Measurements from ENCODE around the gene SCN1B. TPM values are rescaled to one million over a fixed set of nuclear protein-coding genes. Genes with fewer than 3 reads are reported as not detected.
A peak's percentile ranks its signal among the peaks of the same experiment; 100 is the strongest.

SCN1B gene
- total and polyA plus RNA-seq, 8 donors, result 1.3 to 36.6 (median 3.7) TPM; not detected in 1

- Histone ChIP-seq H3K36me3 (peaks cover 0 to 3% (median 0%) of the 10 kb centered on the region in 4 donors), H3K27ac (peak overlapping the region; percentile 94 to 99 (median 99)), H3K27me3 (no peaks in the 10 kb centered on the region), H3K9me3 (no peaks in the 10 kb centered on the region), H3K4me1 (peaks cover 54 to 93% (median 83%) of the 10 kb centered on the region in 4 donors), H3K4me3 (peak overlapping the region; percentile 82 to 92 (median 86))
- 41 to 55% (median 52%) methylated on average over 13 of the region's 13 CpGs for WGBS, 5 donors
- no peak for DNase-seq
- intact Hi-C loops (cut with DNase I; ENCODE audit: low total_unique reads), result no loop called here
- TF ChIP-seq CTCF (IDR thresholded peaks at IDR 0.05), result no peak
- no peak for TF ChIP-seq POLR2A (IDR thresholded peaks at IDR 0.05)
- no peak for TF ChIP-seq POLR2AphosphoS5 (IDR thresholded peaks at IDR 0.05)
- TF ChIP-seq EP300 (IDR thresholded peaks at IDR 0.05), result no peak
Measured at GRCh38 chr19:34998777-34999497, 31.3 kb upstream of the SCN1B start.

GRCh38 chr19:34999498-35000337 is 30.6 kb upstream of the SCN1B start, which contains the start of gene GRAMD1A:
TSS of gene GRAMD1A (plus strand) at chr19:35000323. CDS start at chr19:35000479, 156 bp downstream.
- 0 to 3% (median 2%) methylated on average over 33 to 39 of the region's 45 CpGs for WGBS, 5 donors
- H3K4me1 ChIP-seq, result peaks cover 56 to 93% (median 83%) of the 10 kb centered on the region in 4 donors
- H3K27me3 ChIP-seq, result no peaks in the 10 kb centered on the region
- H3K36me3 ChIP-seq, result peaks cover 0 to 3% (median 0%) of the 10 kb centered on the region in 4 donors
- peak; percentile 92 to 96 for DNase-seq
- H3K27ac ChIP-seq, result peak within 1 kb of the TSS; percentile 94 to 99 (median 99)
- TF ChIP-seq POLR2A (IDR thresholded peaks at IDR 0.05) (peak in 2 of 4 donors; percentile 69 to 88), POLR2AphosphoS5 (IDR thresholded peaks at IDR 0.05) (peak; percentile 88 to 93 (median 92)), EP300 (IDR thresholded peaks at IDR 0.05) (peak; percentile 29), CTCF (IDR thresholded peaks at IDR 0.05) (no peak)
- peak within 1 kb of the TSS; percentile 82 to 92 (median 86) for H3K4me3 ChIP-seq
- intact Hi-C loops (cut with DNase I; ENCODE audit: low total_unique reads), result no loop called here
- H3K9me3 ChIP-seq, result no peaks in the 10 kb centered on the region

- no peaks in the 10 kb centered on the region for H3K27me3 ChIP-seq
- H3K36me3 ChIP-seq, result peaks cover 0 to 8% (median under 1%) of the 10 kb centered on the region in 4 donors
- peak overlapping the region; percentile 94 to 99 (median 99) for H3K27ac ChIP-seq
- intact Hi-C loops (cut with DNase I; ENCODE audit: low total_unique reads), result no loop called here
- peak overlapping the region; percentile 82 to 92 (median 86) for H3K4me3 ChIP-seq
- TF ChIP-seq CTCF (IDR thresholded peaks at IDR 0.05) (no peak), POLR2AphosphoS5 (IDR thresholded peaks at IDR 0.05) (no peak), POLR2A (IDR thresholded peaks at IDR 0.05) (no peak), EP300 (IDR thresholded peaks at IDR 0.05) (no peak)
- DNase-seq, result no peak
- 0% methylated on average over 11 to 37 of the region's 37 CpGs; no CpG with 5 or more reads in 1 of the 5 donors for WGBS, 5 donors
- no peaks in the 10 kb centered on the region for H3K9me3 ChIP-seq
- H3K4me1 ChIP-seq, result peaks cover 55 to 93% (median 83%) of the 10 kb centered on the region in 4 donors
Measured at GRCh38 chr19:35000338-35000646, 30.0 kb upstream of the SCN1B start.
